ENCODE measurements around the gene SEPTIN1. TPM values are rescaled to one million over a fixed set of nuclear protein-coding genes. Genes with fewer than 3 reads are reported as not detected.
"Not testable (repeated sequence)": the region's sequence is repeated elsewhere in the genome, so short reads cannot be mapped to it uniquely, and the experiment has no call there.

SEPTIN1 gene
- total RNA-seq, 4 donors from 2014 or later: 7.2 to 65.2 (median 9.8) TPM

- Histone ChIP-seq H3K4me1 (peaks cover 2 to 44% (median 12%) of the 10 kb centered on the region in 4 donors), H3K36me3 (peaks cover 0 to 15% (median 0%) of the 10 kb centered on the region in 3 donors), H3K9me3 (no peaks in the 10 kb centered on the region), H3K4me3 (no peak overlapping the region), H3K27me3 (no peaks in the 10 kb centered on the region), H3K27ac (no peak overlapping the region)
- no peak for TF ChIP-seq CTCF (IDR thresholded peaks at IDR 0.05)
- TF ChIP-seq POLR2A (IDR thresholded peaks at IDR 0.05): no peak
- DNase-seq: no peak
Observed at GRCh38 chr16:30397776-30398660, 15.7 kb upstream of the SEPTIN1 start.

DNA sequence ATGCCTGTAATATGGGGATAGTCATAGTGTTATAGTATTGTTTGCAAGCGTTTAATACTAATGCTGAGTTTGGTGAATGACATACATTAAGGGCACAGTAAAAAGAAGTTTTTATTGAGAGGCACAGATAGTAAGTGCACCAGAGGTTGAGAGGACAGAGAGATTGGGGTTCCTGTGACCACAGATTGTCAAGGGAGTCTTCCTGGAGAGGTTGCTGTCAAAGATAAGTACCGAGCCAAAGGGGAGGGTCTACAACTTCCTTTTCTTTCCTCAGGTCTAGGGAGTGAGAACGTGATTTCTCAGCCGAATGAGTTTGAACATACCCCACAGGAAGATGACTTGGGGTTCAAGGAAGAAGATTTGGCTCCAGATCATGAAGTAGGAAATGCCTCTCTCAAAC lies 14.7 kb upstream of the SEPTIN1 start:
- no peak for TF ChIP-seq POLR2A (IDR thresholded peaks at IDR 0.05)
- no peak for TF ChIP-seq CTCF (IDR thresholded peaks at IDR 0.05)
- H3K27me3 ChIP-seq: no peaks in the 10 kb centered on the region
- H3K27ac ChIP-seq: no peak overlapping the region
- no peaks in the 10 kb centered on the region for H3K9me3 ChIP-seq
- H3K36me3 ChIP-seq: peaks cover 0 to 15% (median 0%) of the 10 kb centered on the region in 3 donors
- H3K4me3 ChIP-seq: no peak overlapping the region
- peaks cover 2 to 41% (median 12%) of the 10 kb centered on the region in 4 donors for H3K4me1 ChIP-seq
- no peak for DNase-seq

- not testable (repeated sequence) for H3K9me3 ChIP-seq, DNase-seq, H3K27ac ChIP-seq, H3K27me3 ChIP-seq, H3K4me3 ChIP-seq
- Histone ChIP-seq H3K4me1 (peaks cover 2 to 40% (median 12%) of the 10 kb centered on the region in 4 donors), H3K36me3 (peaks cover 0 to 15% (median 0%) of the 10 kb centered on the region in 3 donors)
Observed at GRCh38 chr16:30396627-30397026, 14.3 kb upstream of the SEPTIN1 start.

GRCh38 chr16:30395992-30396585 lies 13.7 kb upstream of the SEPTIN1 start:
- DNase-seq: no peak

GRCh38 chr16:30395155-30395991 lies 13.0 kb upstream of the SEPTIN1 start, which contains the start of gene ZNF48:
Gene ZNF48 (plus strand): TSS chr16:30395420. CDS start chr16:30395795, 375 bp downstream.
- Histone ChIP-seq H3K27me3 (no peaks in the 10 kb centered on the region), H3K27ac (peak within 1 kb of the TSS; percentile 64 to 81 (median 73)), H3K9me3 (no peaks in the 10 kb centered on the region), H3K4me1 (peaks cover 2 to 33% (median 9%) of the 10 kb centered on the region in 4 donors), H3K4me3 (peak within 1 kb of the TSS; percentile 65 to 89 (median 74)), H3K36me3 (peaks cover 0 to 15% (median 0%) of the 10 kb centered on the region in 3 donors)
- TF ChIP-seq POLR2A (IDR thresholded peaks at IDR 0.05) (peak; percentile 28 to 44), CTCF (IDR thresholded peaks at IDR 0.05) (peak in 5 of 6 experiments; percentile 18 to 76 (median 64))
- DNase-seq: peak; percentile 77 to 91 (median 86)

More at GRCh38 chr16:30395992-30396585, 13.7 kb upstream of the SEPTIN1 start:
- peaks cover 2 to 38% (median 11%) of the 10 kb centered on the region in 4 donors for H3K4me1 ChIP-seq
- TF ChIP-seq CTCF (IDR thresholded peaks at IDR 0.05) (no peak), POLR2A (IDR thresholded peaks at IDR 0.05) (no peak)
- H3K9me3 ChIP-seq: no peaks in the 10 kb centered on the region
- peak overlapping the region; percentile 65 to 89 (median 74) for H3K4me3 ChIP-seq
- no peaks in the 10 kb centered on the region for H3K27me3 ChIP-seq
- peak overlapping the region; percentile 18 to 81 (median 73) for H3K27ac ChIP-seq
- peaks cover 0 to 15% (median 0%) of the 10 kb centered on the region in 3 donors for H3K36me3 ChIP-seq

Measured in Peyer's patch (tissue), 4 donors.